Adrenal gland (tissue), 5 donors: ENCODE data around the gene PTPRH.

Experiments used
- POLR2A ChIP-seq, 2 donors: fragments of 450-650 bp; IDR thresholded peaks; one replicate each; pipeline ENCODE4 v1.6.1; 2017; ENCODE audit warnings: antibody characterized with exemption in 2 of 2, mild to moderate bottlenecking in 2 of 2, moderate library complexity in 1 of 2
- TF ChIP-seq, protein P1 (sequence below), 6 experiments: fragments of 450-650 bp in 4 of 6; fragments of 200-600 bp in 2 of 6; sonication (generic) in 1 of 6; IDR thresholded peaks; 1 replicate in 5 of 6; 2 replicates in 1 of 6; pipeline versions ENCODE4 v1.5.1 to v1.8.0; 2016 to 2021; ENCODE audit warnings: antibody characterized with exemption in 6 of 6, mild to moderate bottlenecking in 2 of 6, moderate library complexity in 1 of 6
- donor health status: DM: no; HTN: no; CAD: no.

DNA sequence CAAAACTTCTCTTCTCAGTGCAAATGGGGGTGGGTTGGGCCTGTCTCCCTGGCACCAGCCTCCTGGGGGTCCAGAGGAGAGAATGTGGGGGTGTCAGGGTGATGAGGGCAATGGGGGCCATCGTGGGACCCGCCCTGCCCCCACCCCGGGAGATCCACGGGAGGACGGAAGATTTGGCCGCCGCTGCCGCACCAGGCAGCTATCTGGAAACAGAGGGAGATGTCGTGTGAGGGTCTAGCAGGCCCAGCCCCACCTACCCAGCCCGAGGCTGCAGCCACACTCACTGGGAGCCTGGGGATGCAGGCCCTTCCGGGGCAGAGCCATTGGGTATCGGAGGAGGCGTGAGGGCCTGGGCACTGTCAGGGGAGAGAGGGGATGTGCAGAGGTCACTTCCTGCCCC lies 21.0 kb upstream of the PTPRH start:
- TF ChIP-seq, protein P1, sequence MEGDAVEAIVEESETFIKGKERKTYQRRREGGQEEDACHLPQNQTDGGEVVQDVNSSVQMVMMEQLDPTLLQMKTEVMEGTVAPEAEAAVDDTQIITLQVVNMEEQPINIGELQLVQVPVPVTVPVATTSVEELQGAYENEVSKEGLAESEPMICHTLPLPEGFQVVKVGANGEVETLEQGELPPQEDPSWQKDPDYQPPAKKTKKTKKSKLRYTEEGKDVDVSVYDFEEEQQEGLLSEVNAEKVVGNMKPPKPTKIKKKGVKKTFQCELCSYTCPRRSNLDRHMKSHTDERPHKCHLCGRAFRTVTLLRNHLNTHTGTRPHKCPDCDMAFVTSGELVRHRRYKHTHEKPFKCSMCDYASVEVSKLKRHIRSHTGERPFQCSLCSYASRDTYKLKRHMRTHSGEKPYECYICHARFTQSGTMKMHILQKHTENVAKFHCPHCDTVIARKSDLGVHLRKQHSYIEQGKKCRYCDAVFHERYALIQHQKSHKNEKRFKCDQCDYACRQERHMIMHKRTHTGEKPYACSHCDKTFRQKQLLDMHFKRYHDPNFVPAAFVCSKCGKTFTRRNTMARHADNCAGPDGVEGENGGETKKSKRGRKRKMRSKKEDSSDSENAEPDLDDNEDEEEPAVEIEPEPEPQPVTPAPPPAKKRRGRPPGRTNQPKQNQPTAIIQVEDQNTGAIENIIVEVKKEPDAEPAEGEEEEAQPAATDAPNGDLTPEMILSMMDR (IDR thresholded peaks at IDR 0.05): no peak
- TF ChIP-seq POLR2A (IDR thresholded peaks at IDR 0.05): no peak
